Endodermal cell (in vitro differentiated cells): ENCODE results near the gene KBTBD13. TPM values are rescaled to one million over a fixed set of nuclear protein-coding genes. Genes with fewer than 3 reads are reported as not detected.

Source experiments
- DNase-seq: peaks from one replicate; pipeline ENCODE4 v3.0.0-alpha.2; 2017
- H3K27ac ChIP-seq: 2 replicates; pipeline ENCODE4 v1.5.1; 2013; ENCODE audit warnings: mild to moderate bottlenecking, low read depth, low read length, moderate library complexity
- H3K27me3 ChIP-seq: 2 replicates; pipeline ENCODE4 v1.6.1; 2013; ENCODE audit warnings: mild to moderate bottlenecking, low read length, moderate library complexity; ENCODE audit not compliant: insufficient read depth, control insufficient read depth, poor library complexity, severe bottlenecking
- H3K36me3 ChIP-seq: 2 replicates; pipeline ENCODE4 v1.7.0; 2013; ENCODE audit warnings: mild to moderate bottlenecking, low read length, moderate library complexity; ENCODE audit not compliant: control insufficient read depth, insufficient read depth
- H3K4me1 ChIP-seq: one replicate; pipeline ENCODE4 v1.7.0; 2013; ENCODE audit warnings: low read length; ENCODE audit not compliant: control insufficient read depth, insufficient read depth
- H3K4me3 ChIP-seq: 2 replicates; pipeline ENCODE4 v1.5.1; 2013; ENCODE audit warnings: mild to moderate bottlenecking, low read length, moderate library complexity
- H3K9ac ChIP-seq: 2 replicates; pipeline ENCODE4 v1.6.1; 2013; ENCODE audit warnings: mild to moderate bottlenecking, low read length, moderate library complexity; ENCODE audit not compliant: poor library complexity, severe bottlenecking; ENCODE audit errors: extremely low read depth
- H3K9me3 ChIP-seq: 2 replicates; pipeline ENCODE4 v1.6.1; 2013; ENCODE audit warnings: mild to moderate bottlenecking, low read length, moderate library complexity; ENCODE audit not compliant: control insufficient read depth
- H3K27ac Mint-ChIP-seq: 2 replicates; pipeline ENCODE4 v1.8.0; 2020; ENCODE audit warnings: mixed read lengths
- H3K27me3 Mint-ChIP-seq: 2 replicates; pipeline ENCODE4 v1.8.0; 2021; ENCODE audit warnings: mild to moderate bottlenecking, mixed read lengths; ENCODE audit not compliant: insufficient read depth
- H3K36me3 Mint-ChIP-seq: 2 replicates; pipeline ENCODE4 v1.8.0; 2020; ENCODE audit warnings: low read depth, mixed read lengths
- H3K4me1 Mint-ChIP-seq: 2 replicates; pipeline ENCODE4 v1.8.0; 2020; ENCODE audit warnings: mixed read lengths
- H3K4me3 Mint-ChIP-seq: 2 replicates; pipeline ENCODE4 v1.8.0; 2020; ENCODE audit warnings: mild to moderate bottlenecking, moderate library complexity, mixed read lengths
- H3K9me3 Mint-ChIP-seq: 2 replicates; pipeline ENCODE4 v1.8.0; 2020; ENCODE audit warnings: mild to moderate bottlenecking, mixed read lengths
- WGBS, 2 experiments: methylation state at CpG; one replicate each; pipeline versions ENCODE4 v1.1.5 to v1.1.7; 2013; ENCODE audit warnings: missing lambda C conversion rate in 2 of 2, mixed read lengths in 1 of 2; ENCODE audit not compliant: insufficient coverage in 1 of 2, insufficient read length in 1 of 2; 5-methylcytosine and 5-hydroxymethylcytosine counted together
- total RNA-seq, 2 donors: library from RNA; stranded (reverse); fragmentation: NEBNext Ultra II Directional in 1 of 2; extraction: Animal tissue kit (Norgen Biotek cat#: 25700) in 1 of 2; gene quantifications; 2 replicates in 1 of 2; 3 replicates in 1 of 2; pipeline ENCODE4 v1.2.1, GENCODE V29; 2021
- TF ChIP-seq, protein P1 (sequence below): fragments of 200-600 bp; sonication (generic); conservative IDR thresholded peaks from 2 replicates; pipeline ENCODE4 v1.5.0; 2021; ENCODE audit warnings: antibody characterized with exemption, mild to moderate bottlenecking

KBTBD13 gene
- total RNA-seq, 2 donors from 2014 or later: not detected

DNA sequence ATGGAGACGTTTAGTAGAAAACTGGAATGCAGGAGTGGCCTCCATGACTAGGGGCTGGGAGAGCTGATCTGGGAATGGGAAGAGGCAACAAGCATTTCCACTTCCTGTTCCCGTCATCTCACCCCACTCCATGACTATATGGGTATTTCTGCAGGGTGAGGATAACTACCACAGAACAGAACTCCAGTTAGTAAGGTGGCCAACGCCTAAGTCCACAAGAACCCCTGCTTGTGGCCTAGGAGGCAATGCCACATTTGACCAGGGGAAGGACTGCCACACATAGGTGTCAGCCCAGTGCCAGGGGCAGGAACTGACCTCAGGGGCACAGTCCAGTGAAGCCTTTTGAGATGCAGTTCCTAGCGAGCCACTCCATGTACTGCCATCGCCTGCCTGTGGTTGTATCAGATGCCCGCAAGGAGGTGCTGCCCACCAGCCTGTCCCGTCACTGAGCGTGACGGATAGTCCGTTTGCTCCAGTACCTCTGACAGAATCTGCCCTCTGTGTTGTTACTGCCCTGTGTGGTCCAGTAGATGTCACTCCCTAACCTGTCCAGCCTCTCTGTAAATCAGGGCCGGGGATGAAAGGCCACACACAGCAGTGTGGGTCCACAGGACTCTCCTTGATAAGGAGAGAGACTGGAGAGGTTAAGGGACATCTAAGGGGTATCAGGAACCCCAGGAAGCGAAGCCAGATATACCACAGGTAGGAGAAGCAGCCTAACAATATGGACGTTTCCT, 43.6 kb upstream of the KBTBD13 start:
- Mint-ChIP-seq H3K9me3 (no peaks in the 10 kb centered on the region), H3K27ac (no peak overlapping the region), H3K36me3 (no peaks in the 10 kb centered on the region), H3K4me1 (peaks cover 15% of the 10 kb centered on the region), H3K4me3 (no peak overlapping the region), H3K27me3 (peaks cover 5% of the 10 kb centered on the region)
- no peak overlapping the region for H3K27ac ChIP-seq
- no peaks in the 10 kb centered on the region for H3K36me3 ChIP-seq
- no peaks in the 10 kb centered on the region for H3K27me3 ChIP-seq
- WGBS, 2 experiments: 36% methylated on average over 9 to 13 of the region's 13 CpGs
- peak; percentile 94 for DNase-seq
- H3K9ac ChIP-seq: no peak overlapping the region
- H3K9me3 ChIP-seq: no peaks in the 10 kb centered on the region
- H3K4me1 ChIP-seq: no peaks in the 10 kb centered on the region
- TF ChIP-seq, protein P1, sequence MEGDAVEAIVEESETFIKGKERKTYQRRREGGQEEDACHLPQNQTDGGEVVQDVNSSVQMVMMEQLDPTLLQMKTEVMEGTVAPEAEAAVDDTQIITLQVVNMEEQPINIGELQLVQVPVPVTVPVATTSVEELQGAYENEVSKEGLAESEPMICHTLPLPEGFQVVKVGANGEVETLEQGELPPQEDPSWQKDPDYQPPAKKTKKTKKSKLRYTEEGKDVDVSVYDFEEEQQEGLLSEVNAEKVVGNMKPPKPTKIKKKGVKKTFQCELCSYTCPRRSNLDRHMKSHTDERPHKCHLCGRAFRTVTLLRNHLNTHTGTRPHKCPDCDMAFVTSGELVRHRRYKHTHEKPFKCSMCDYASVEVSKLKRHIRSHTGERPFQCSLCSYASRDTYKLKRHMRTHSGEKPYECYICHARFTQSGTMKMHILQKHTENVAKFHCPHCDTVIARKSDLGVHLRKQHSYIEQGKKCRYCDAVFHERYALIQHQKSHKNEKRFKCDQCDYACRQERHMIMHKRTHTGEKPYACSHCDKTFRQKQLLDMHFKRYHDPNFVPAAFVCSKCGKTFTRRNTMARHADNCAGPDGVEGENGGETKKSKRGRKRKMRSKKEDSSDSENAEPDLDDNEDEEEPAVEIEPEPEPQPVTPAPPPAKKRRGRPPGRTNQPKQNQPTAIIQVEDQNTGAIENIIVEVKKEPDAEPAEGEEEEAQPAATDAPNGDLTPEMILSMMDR: peak; percentile 92
- H3K4me3 ChIP-seq: no peak overlapping the region

DNA sequence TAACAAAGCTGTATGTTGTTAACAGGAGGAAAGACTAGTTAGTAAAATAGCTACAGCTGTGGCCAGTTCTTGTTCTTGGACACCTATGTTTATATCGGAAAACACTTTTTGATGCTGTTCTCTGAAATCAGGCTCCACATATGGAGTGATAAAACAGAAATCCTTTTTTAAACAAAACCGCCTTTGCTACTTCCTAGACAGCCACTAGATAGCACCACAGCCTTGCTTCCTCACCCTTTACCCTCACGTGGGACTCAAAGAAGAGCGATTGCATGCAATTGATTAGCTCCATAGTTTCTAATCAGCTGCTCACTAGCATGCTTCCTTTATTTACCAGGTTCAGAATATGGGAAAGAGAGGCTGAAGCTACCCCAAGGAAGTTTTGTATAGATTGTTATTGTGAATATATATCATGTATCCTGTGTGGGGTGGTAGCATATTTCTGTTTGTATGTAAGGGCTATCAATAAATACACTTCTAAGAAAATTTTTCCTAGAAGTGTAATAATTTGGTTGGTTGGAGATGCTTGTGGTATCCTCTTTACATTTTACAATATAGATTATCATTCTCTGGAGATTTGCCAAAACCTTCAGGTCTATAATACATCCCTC, 42.8 kb upstream of the KBTBD13 start:
- Mint-ChIP-seq H3K36me3 (no peaks in the 10 kb centered on the region), H3K27me3 (peaks cover 5% of the 10 kb centered on the region), H3K9me3 (no peaks in the 10 kb centered on the region), H3K27ac (no peak overlapping the region), H3K4me3 (no peak overlapping the region), H3K4me1 (peaks cover 8% of the 10 kb centered on the region)
- 33 to 50% methylated on average over 2 to 4 of the region's 4 CpGs for WGBS, 2 experiments
- Histone ChIP-seq H3K4me1 (no peaks in the 10 kb centered on the region), H3K36me3 (no peaks in the 10 kb centered on the region), H3K9me3 (no peaks in the 10 kb centered on the region), H3K9ac (no peak overlapping the region), H3K4me3 (no peak overlapping the region), H3K27me3 (no peaks in the 10 kb centered on the region), H3K27ac (no peak overlapping the region)
- TF ChIP-seq, protein P1: peak; percentile 55
- DNase-seq: no peak

DNA sequence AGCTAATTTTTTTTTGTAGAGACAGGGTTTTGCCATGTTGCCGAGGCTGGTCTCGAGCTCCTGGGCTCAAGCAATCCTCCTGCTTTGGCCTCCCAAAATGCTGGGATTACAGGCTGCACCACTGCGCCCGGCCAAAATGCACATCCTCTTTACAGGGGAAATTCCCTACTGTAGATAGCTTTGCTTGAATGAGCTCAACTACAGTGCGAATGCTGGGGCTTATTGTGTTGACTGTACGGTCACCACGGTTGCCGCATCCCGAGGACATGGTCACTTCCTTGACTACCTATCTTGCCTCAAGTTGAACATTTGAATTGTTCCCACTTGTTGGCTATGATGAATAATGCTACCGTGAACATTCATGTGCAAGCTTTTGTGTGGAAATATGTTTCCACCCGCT, 41.8 kb upstream of the KBTBD13 start:
- Mint-ChIP-seq H3K4me1 (peaks cover 8% of the 10 kb centered on the region), H3K36me3 (no peaks in the 10 kb centered on the region), H3K9me3 (no peaks in the 10 kb centered on the region), H3K27ac (no peak overlapping the region), H3K27me3 (peaks cover 5% of the 10 kb centered on the region), H3K4me3 (no peak overlapping the region)
- WGBS, 2 experiments: 96 to 99% methylated on average over 11 of the region's 11 CpGs
- Histone ChIP-seq H3K9ac (no peak overlapping the region), H3K4me3 (no peak overlapping the region), H3K27me3 (no peaks in the 10 kb centered on the region), H3K36me3 (no peaks in the 10 kb centered on the region), H3K4me1 (no peaks in the 10 kb centered on the region), H3K27ac (no peak overlapping the region), H3K9me3 (no peaks in the 10 kb centered on the region)
- DNase-seq: no peak
- TF ChIP-seq, protein P1: no peak
